ENCODE measurements around the gene MTSS2. TPM values are rescaled to one million over a fixed set of nuclear protein-coding genes. Genes with fewer than 3 reads are reported as not detected.

MTSS2 gene
- total RNA-seq, 3 donors from 2014 or later (not counting 1 experiment from before 2014, with no cell fraction given), result 3.8 to 8.8 (median 4.4) TPM

GRCh38 chr16:70711211-70712031 lies 25.6 kb upstream of the MTSS2 start:
- Mint-ChIP-seq H3K4me1 (peaks cover 0 to 4% of the 10 kb centered on the region in 2 donors), H3K4me3 (no peak overlapping the region), H3K27ac (no peak overlapping the region), H3K36me3 (no peaks in the 10 kb centered on the region), H3K9me3 (no peaks in the 10 kb centered on the region), H3K27me3 (ENCODE audit: low read depth in 2 of 2) (no peaks in the 10 kb centered on the region)
- Histone ChIP-seq H3K36me3 (ENCODE audit: control insufficient read depth, insufficient read depth, low read length) (no peaks in the 10 kb centered on the region), H3K27me3 (ENCODE audit: control insufficient read depth, insufficient read depth, low read length) (no peaks in the 10 kb centered on the region), H3K9me3 (ENCODE audit: control insufficient read depth, insufficient read depth, low read length) (no peaks in the 10 kb centered on the region), H3K27ac (ENCODE audit: low read length) (no peak overlapping the region), H3K4me1 (ENCODE audit: control insufficient read depth, insufficient read depth, low read length) (no peaks in the 10 kb centered on the region), H3K4me3 (ENCODE audit: low read length) (no peak overlapping the region)
- WGBS (ENCODE audit: insufficient coverage), result 91% methylated on average over 14 of the region's 14 CpGs
- DNase-seq, result no peak
- no peak for TF ChIP-seq CTCF (IDR thresholded peaks at IDR 0.05)
- intact Hi-C loops (cut with micrococcal nuclease), result no loop called here
- ATAC-seq, result no peak

GRCh38 chr16:70710422-70711210 lies 24.8 kb upstream of the MTSS2 start:
- H3K4me1 ChIP-seq (ENCODE audit: control insufficient read depth, insufficient read depth, low read length), result no peaks in the 10 kb centered on the region
- Mint-ChIP-seq H3K9me3 (no peaks in the 10 kb centered on the region), H3K36me3 (no peaks in the 10 kb centered on the region), H3K27me3 (ENCODE audit: low read depth in 2 of 2) (no peaks in the 10 kb centered on the region), H3K4me3 (no peak overlapping the region), H3K27ac (no peak overlapping the region), H3K4me1 (peaks cover 0 to 4% of the 10 kb centered on the region in 2 donors)
- 98% methylated on average over 31 of the region's 31 CpGs for WGBS (ENCODE audit: insufficient coverage)
- no peak overlapping the region for H3K4me3 ChIP-seq (ENCODE audit: low read length)
- H3K27me3 ChIP-seq (ENCODE audit: control insufficient read depth, insufficient read depth, low read length), result no peaks in the 10 kb centered on the region
- ATAC-seq, result peak in 1 of 3 donors; percentile 23
- TF ChIP-seq CTCF (IDR thresholded peaks at IDR 0.05), result no peak
- H3K36me3 ChIP-seq (ENCODE audit: control insufficient read depth, insufficient read depth, low read length), result no peaks in the 10 kb centered on the region
- H3K9me3 ChIP-seq (ENCODE audit: control insufficient read depth, insufficient read depth, low read length), result no peaks in the 10 kb centered on the region
- DNase-seq, result no peak
- H3K27ac ChIP-seq (ENCODE audit: low read length), result no peak overlapping the region
- intact Hi-C loops (cut with micrococcal nuclease), result no loop called here

- no peaks in the 10 kb centered on the region for H3K27me3 ChIP-seq (ENCODE audit: control insufficient read depth, insufficient read depth, low read length)
- H3K4me3 ChIP-seq (ENCODE audit: low read length), result no peak overlapping the region
- H3K27ac Mint-ChIP-seq, result no peak overlapping the region
- no peaks in the 10 kb centered on the region for H3K27me3 Mint-ChIP-seq (ENCODE audit: low read depth in 2 of 2)
- peaks cover 0 to 4% of the 10 kb centered on the region in 2 donors for H3K4me1 Mint-ChIP-seq
- no peaks in the 10 kb centered on the region for H3K36me3 Mint-ChIP-seq
- H3K9me3 Mint-ChIP-seq, result no peaks in the 10 kb centered on the region
- intact Hi-C loops (cut with micrococcal nuclease), result no loop called here
- H3K27ac ChIP-seq (ENCODE audit: low read length), result no peak overlapping the region
- H3K9me3 ChIP-seq (ENCODE audit: control insufficient read depth, insufficient read depth, low read length), result no peaks in the 10 kb centered on the region
- no peaks in the 10 kb centered on the region for H3K4me1 ChIP-seq (ENCODE audit: control insufficient read depth, insufficient read depth, low read length)
- no peaks in the 10 kb centered on the region for H3K36me3 ChIP-seq (ENCODE audit: control insufficient read depth, insufficient read depth, low read length)
- ATAC-seq (no peak), DNase-seq (no peak)
- TF ChIP-seq CTCF (IDR thresholded peaks at IDR 0.05), result no peak
- no peak overlapping the region for H3K4me3 Mint-ChIP-seq
- 36% methylated on average over 7 of the region's 7 CpGs for WGBS (ENCODE audit: insufficient coverage)
These were observed 24.1 kb upstream of the MTSS2 start for GRCh38 chr16:70709942-70710341.
